ENCODE data around the gene RNF222. TPM values are rescaled to one million over a fixed set of nuclear protein-coding genes. Genes with fewer than 3 reads are reported as not detected.

RNF222 gene
- total RNA-seq, 4 donors from 2014 or later: not detected

GRCh38 chr17:8345951-8346665, 51.5 kb downstream of the RNF222 start:
- Histone ChIP-seq H3K9me3 (no peaks in the 10 kb centered on the region), H3K36me3 (no peaks in the 10 kb centered on the region), H3K27ac (no peak overlapping the region), H3K4me1 (no peaks in the 10 kb centered on the region), H3K4me3 (no peak overlapping the region), H3K27me3 (no peaks in the 10 kb centered on the region)
- TF ChIP-seq POLR2A (IDR thresholded peaks at IDR 0.05) (no peak), CTCF (IDR thresholded peaks at IDR 0.05) (no peak)
- intact Hi-C loops (cut with DNase I; ENCODE audit: low total_unique reads): no loop called here
- DNase-seq: no peak

- Histone ChIP-seq H3K4me3 (no peak overlapping the region), H3K4me1 (no peaks in the 10 kb centered on the region), H3K27me3 (no peaks in the 10 kb centered on the region), H3K27ac (no peak overlapping the region), H3K36me3 (no peaks in the 10 kb centered on the region), H3K9me3 (no peaks in the 10 kb centered on the region)
- intact Hi-C loops (cut with DNase I; ENCODE audit: low total_unique reads): no loop called here
- no peak for TF ChIP-seq CTCF (IDR thresholded peaks at IDR 0.05)
- TF ChIP-seq POLR2A (IDR thresholded peaks at IDR 0.05): no peak
- no peak for DNase-seq
These were observed 52.5 kb downstream of the RNF222 start for GRCh38 chr17:8345052-8345690.

GRCh38 chr17:8341456-8341855, 56.2 kb downstream of the RNF222 start:
- no peaks in the 10 kb centered on the region for H3K4me1 ChIP-seq
- H3K9me3 ChIP-seq: no peaks in the 10 kb centered on the region
- TF ChIP-seq POLR2A (IDR thresholded peaks at IDR 0.05) (no peak), CTCF (IDR thresholded peaks at IDR 0.05) (no peak)
- H3K27ac ChIP-seq: no peak overlapping the region
- no peak overlapping the region for H3K4me3 ChIP-seq
- H3K36me3 ChIP-seq: no peaks in the 10 kb centered on the region
- DNase-seq: no peak
- H3K27me3 ChIP-seq: no peaks in the 10 kb centered on the region
- intact Hi-C loops (cut with DNase I; ENCODE audit: low total_unique reads): no loop called here

Other genes starting within 250 kb of the RNF222 start
- gene PER1, start 245.4 kb downstream of the RNF222 start, total RNA-seq: 100 to 1,000 TPM in 3 of 4 donors, 10 to 100 TPM in 1; 20.0 to 396 (median 163) TPM
- 100 to 1,000 TPM in 1 of 4 donors, 10 to 100 TPM in 2, 1 to 10 TPM in 1; 6.7 to 150 (median 14.1) TPM for gene VAMP2, start 234.9 kb downstream of the RNF222 start, total RNA-seq
- gene TMEM107, start 221.4 kb downstream of the RNF222 start, total RNA-seq: 10 to 100 TPM in 3 of 4 donors, under 1 TPM in 1; 0.77 to 42.6 (median 25.1) TPM
- gene BORCS6, start 207.6 kb downstream of the RNF222 start, total RNA-seq: 1 to 10 TPM in 3 of 4 donors, under 1 TPM in 1; under 0.01 to 9.0 (median 6.1) TPM
- gene AURKB, start 187.3 kb downstream of the RNF222 start, total RNA-seq: 10 to 100 TPM in 1 of 4 donors, not detected in 3; 12.8 TPM
- gene CTC1, start 149.8 kb downstream of the RNF222 start, total RNA-seq: 10 to 100 TPM in 3 of 4 donors, 1 to 10 TPM in 1; 8.2 to 83.0 (median 20.0) TPM
- 10 to 100 TPM; 13.6 to 54.0 (median 40.0) TPM for gene PFAS, start 148.5 kb downstream of the RNF222 start, total RNA-seq
- 10 to 100 TPM in 2 of 4 donors, 1 to 10 TPM in 2; 5.1 to 39.6 (median 16.4) TPM for gene RANGRF, start 109.2 kb downstream of the RNF222 start, total RNA-seq
- gene SLC25A35, start 102.4 kb downstream of the RNF222 start, total RNA-seq: 1 to 10 TPM in 2 of 4 donors, under 1 TPM in 2; 0.29 to 3.4 (median 0.95) TPM
- 10 to 100 TPM in 1 of 4 donors, 1 to 10 TPM in 3; 1.0 to 35.5 (median 4.8) TPM for gene ARHGEF15, start 87.6 kb downstream of the RNF222 start, total RNA-seq
- gene ODF4, start 58.0 kb downstream of the RNF222 start, total RNA-seq: not detected
- over 10,000 TPM in 1 of 4 donors, 1,000 to 10,000 TPM in 3; 2,192 to 15,169 (median 5,752) TPM for gene RPL26, start 14.6 kb downstream of the RNF222 start, total RNA-seq
- gene NDEL1, start 38.1 kb upstream of the RNF222 start, total RNA-seq: 100 to 1,000 TPM in 1 of 4 donors, 10 to 100 TPM in 3; 19.5 to 114 (median 63.8) TPM
- 100 to 1,000 TPM in 1 of 4 donors, 10 to 100 TPM in 3; 39.1 to 229 (median 65.0) TPM for gene MYH10, start 232.9 kb upstream of the RNF222 start, total RNA-seq

Data from uterus (tissue), 4 donors.